ENCODE data around the gene BLVRA. TPM values are rescaled to one million over a fixed set of nuclear protein-coding genes. Genes with fewer than 3 reads are reported as not detected.

BLVRA gene
- polyA plus RNA-seq, 3 donors = 71.9 to 238 (median 199) TPM

DNA sequence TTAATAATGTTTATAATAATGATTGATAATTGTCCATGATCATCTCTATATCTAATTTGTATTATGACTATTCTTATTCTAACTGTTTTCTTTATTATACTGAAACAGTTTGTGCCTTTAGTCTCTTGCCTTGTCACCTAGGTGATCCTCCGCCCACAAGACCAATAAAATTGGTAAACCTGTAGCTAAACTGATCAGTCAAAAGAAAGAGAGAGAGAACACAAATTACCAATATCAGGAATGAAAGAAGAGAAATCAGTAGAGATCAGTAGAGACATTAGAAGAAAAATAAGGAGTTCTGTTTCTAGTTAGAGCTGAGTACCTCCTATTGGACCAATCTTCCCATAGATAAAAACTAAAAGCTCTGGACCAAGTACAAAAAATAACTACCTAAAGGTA, 23.1 kb upstream of the BLVRA start:
- intact Hi-C loops (cut with micrococcal nuclease) = no loop called here
- H3K4me1 ChIP-seq (ENCODE audit: control insufficient read depth in 1 of 2, insufficient read depth in 2 of 2, low read length in 2 of 2) = peaks cover 8 to 16% of the 10 kb centered on the region in 2 donors
- WGBS (ENCODE audit: insufficient coverage) = no CpG with 5 or more reads among the region's 1 CpG
- H3K27ac ChIP-seq (ENCODE audit: low read depth in 1 of 2, low read length in 2 of 2) = no peak overlapping the region
- H4K20me1 ChIP-seq (ENCODE audit: insufficient read depth, low read length) = no peaks in the 10 kb centered on the region
- peaks cover 0 to 3% (median 3%) of the 10 kb centered on the region in 3 donors for H3K27me3 Mint-ChIP-seq (ENCODE audit: low read depth in 3 of 3)
- peak overlapping the region in 1 of 7 donors; percentile 4 for H3K27ac Mint-ChIP-seq
- no peaks in the 10 kb centered on the region for H3K27me3 ChIP-seq (ENCODE audit: control insufficient read depth in 2 of 2, insufficient read depth in 2 of 2, low read length in 2 of 2)
- no peak overlapping the region for H3K9ac ChIP-seq (ENCODE audit: insufficient read depth, low read length, poor library complexity, severe bottlenecking)
- TF ChIP-seq, protein P1, sequence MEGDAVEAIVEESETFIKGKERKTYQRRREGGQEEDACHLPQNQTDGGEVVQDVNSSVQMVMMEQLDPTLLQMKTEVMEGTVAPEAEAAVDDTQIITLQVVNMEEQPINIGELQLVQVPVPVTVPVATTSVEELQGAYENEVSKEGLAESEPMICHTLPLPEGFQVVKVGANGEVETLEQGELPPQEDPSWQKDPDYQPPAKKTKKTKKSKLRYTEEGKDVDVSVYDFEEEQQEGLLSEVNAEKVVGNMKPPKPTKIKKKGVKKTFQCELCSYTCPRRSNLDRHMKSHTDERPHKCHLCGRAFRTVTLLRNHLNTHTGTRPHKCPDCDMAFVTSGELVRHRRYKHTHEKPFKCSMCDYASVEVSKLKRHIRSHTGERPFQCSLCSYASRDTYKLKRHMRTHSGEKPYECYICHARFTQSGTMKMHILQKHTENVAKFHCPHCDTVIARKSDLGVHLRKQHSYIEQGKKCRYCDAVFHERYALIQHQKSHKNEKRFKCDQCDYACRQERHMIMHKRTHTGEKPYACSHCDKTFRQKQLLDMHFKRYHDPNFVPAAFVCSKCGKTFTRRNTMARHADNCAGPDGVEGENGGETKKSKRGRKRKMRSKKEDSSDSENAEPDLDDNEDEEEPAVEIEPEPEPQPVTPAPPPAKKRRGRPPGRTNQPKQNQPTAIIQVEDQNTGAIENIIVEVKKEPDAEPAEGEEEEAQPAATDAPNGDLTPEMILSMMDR (IDR thresholded peaks at IDR 0.05) = no peak
- no peaks in the 10 kb centered on the region for H3K9me3 ChIP-seq (replicated peaks in 1 of 2; ENCODE audit: control insufficient read depth in 1 of 2, insufficient read depth in 1 of 2, low read length in 2 of 2)
- no peaks in the 10 kb centered on the region for H3K36me3 ChIP-seq (replicated peaks in 1 of 2; ENCODE audit: control insufficient read depth in 1 of 2, insufficient read depth in 2 of 2, low read length in 2 of 2)
- peaks cover 0 to 2% (median 0%) of the 10 kb centered on the region in 7 donors for H3K9me3 Mint-ChIP-seq
- DNase-seq = no peak
- H3K4me3 ChIP-seq (replicated peaks in 1 of 3; ENCODE audit: low read depth in 2 of 3, low read length in 3 of 3) = no peak overlapping the region
- H3K79me2 ChIP-seq (ENCODE audit: insufficient read depth, low read length) = no peaks in the 10 kb centered on the region
- no peak overlapping the region for H3K4me3 Mint-ChIP-seq
- H3K4me1 Mint-ChIP-seq = peaks cover 26% of the 10 kb centered on the region
- no peaks in the 10 kb centered on the region for H3K36me3 Mint-ChIP-seq
- H2AFZ ChIP-seq (ENCODE audit: insufficient read depth, low read depth, low read length, poor library complexity, severe bottlenecking) = no peak overlapping the region
- H3K4me2 ChIP-seq (replicated peaks; ENCODE audit: extremely low read depth, low read length, poor library complexity, severe bottlenecking) = no peak overlapping the region

DNA sequence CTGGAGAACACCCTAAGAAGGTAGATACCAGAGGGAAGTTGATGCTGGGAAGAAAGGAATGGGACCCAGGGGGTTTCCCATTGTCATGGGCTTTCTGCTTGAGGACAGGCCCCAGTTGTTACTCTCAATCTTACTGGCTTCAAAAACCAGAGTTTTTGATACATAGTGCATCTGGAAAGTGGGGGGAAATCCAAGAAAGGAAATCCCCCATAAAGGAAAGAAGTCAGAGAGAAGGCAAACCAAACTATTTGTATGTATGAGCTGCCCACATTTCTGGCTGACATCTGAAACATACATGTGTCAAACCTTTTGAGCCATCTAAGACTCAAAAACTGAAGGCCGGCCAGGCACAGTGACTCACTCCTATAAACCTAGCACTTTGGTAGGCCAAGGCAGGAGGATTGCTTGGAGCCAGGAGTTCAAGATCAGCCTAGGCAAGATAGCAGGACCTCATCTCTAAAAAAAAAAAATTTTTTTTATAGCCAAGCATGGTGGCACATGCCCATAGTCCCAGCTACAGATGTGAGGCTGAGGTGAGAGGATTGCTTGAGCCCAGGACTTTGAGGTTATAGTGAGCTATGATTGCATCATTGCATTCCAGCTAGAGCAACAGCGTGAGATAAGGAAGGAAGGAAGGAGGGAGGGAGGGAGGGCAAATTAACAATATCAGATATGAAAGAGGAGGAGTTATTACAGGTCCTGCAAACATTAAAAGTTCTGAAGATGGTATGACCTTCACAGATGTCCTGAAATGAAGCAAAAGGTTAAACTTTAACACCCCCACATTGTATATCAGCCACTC, 22.5 kb upstream of the BLVRA start:
- Histone ChIP-seq H3K9me3 (replicated peaks in 1 of 2; ENCODE audit: control insufficient read depth in 1 of 2, insufficient read depth in 1 of 2, low read length in 2 of 2) (no peaks in the 10 kb centered on the region), H3K4me2 (replicated peaks; ENCODE audit: extremely low read depth, low read length, poor library complexity, severe bottlenecking) (no peak overlapping the region), H3K4me3 (replicated peaks in 1 of 3; ENCODE audit: low read depth in 2 of 3, low read length in 3 of 3) (no peak overlapping the region), H3K36me3 (replicated peaks in 1 of 2; ENCODE audit: control insufficient read depth in 1 of 2, insufficient read depth in 2 of 2, low read length in 2 of 2) (no peaks in the 10 kb centered on the region), H3K79me2 (ENCODE audit: insufficient read depth, low read length) (no peaks in the 10 kb centered on the region), H3K9ac (ENCODE audit: insufficient read depth, low read length, poor library complexity, severe bottlenecking) (no peak overlapping the region), H3K4me1 (ENCODE audit: control insufficient read depth in 1 of 2, insufficient read depth in 2 of 2, low read length in 2 of 2) (peaks cover 8 to 16% of the 10 kb centered on the region in 2 donors), H2AFZ (ENCODE audit: insufficient read depth, low read depth, low read length, poor library complexity, severe bottlenecking) (no peak overlapping the region), H3K27ac (ENCODE audit: low read depth in 1 of 2, low read length in 2 of 2) (no peak overlapping the region), H3K27me3 (ENCODE audit: control insufficient read depth in 2 of 2, insufficient read depth in 2 of 2, low read length in 2 of 2) (no peaks in the 10 kb centered on the region), H4K20me1 (ENCODE audit: insufficient read depth, low read length) (no peaks in the 10 kb centered on the region)
- intact Hi-C loops (cut with micrococcal nuclease) = no loop called here
- Mint-ChIP-seq H3K36me3 (no peaks in the 10 kb centered on the region), H3K4me3 (peak overlapping the region in 1 of 2 donors; percentile 39), H3K27me3 (ENCODE audit: low read depth in 3 of 3) (peaks cover 0 to 3% (median 3%) of the 10 kb centered on the region in 3 donors), H3K9me3 (peaks cover 0 to 2% (median 0%) of the 10 kb centered on the region in 7 donors), H3K4me1 (peaks cover 26% of the 10 kb centered on the region), H3K27ac (peak overlapping the region in 1 of 7 donors; percentile 15)
- no CpG with 5 or more reads among the region's 2 CpGs for WGBS (ENCODE audit: insufficient coverage)
- DNase-seq = peak in 1 of 3 donors; percentile 31
- TF ChIP-seq, protein P1 (IDR thresholded peaks at IDR 0.05) = no peak

All from CD14-positive monocyte (primary cell).